Stimulated activated CD4-positive, alpha-beta T cell treated with anti-CD3 and anti-CD28 coated beads, Interleukin-1b, Interleukin-23, amount 100 ng/mL, for 24 hours (primary cell): ENCODE results near the gene ARID5B.
"Not testable (repeated sequence)": the region's sequence is repeated elsewhere in the genome, so short reads cannot be mapped to it uniquely, and the experiment has no call there.

Experiments
- DNase-seq, 4 experiments: peaks; one replicate each; pipeline ENCODE4 v3.0.0-alpha.2; 2020; ENCODE audit warnings: low read depth in 4 of 4, low spot score in 1 of 4

Gene ARID5B

DNA sequence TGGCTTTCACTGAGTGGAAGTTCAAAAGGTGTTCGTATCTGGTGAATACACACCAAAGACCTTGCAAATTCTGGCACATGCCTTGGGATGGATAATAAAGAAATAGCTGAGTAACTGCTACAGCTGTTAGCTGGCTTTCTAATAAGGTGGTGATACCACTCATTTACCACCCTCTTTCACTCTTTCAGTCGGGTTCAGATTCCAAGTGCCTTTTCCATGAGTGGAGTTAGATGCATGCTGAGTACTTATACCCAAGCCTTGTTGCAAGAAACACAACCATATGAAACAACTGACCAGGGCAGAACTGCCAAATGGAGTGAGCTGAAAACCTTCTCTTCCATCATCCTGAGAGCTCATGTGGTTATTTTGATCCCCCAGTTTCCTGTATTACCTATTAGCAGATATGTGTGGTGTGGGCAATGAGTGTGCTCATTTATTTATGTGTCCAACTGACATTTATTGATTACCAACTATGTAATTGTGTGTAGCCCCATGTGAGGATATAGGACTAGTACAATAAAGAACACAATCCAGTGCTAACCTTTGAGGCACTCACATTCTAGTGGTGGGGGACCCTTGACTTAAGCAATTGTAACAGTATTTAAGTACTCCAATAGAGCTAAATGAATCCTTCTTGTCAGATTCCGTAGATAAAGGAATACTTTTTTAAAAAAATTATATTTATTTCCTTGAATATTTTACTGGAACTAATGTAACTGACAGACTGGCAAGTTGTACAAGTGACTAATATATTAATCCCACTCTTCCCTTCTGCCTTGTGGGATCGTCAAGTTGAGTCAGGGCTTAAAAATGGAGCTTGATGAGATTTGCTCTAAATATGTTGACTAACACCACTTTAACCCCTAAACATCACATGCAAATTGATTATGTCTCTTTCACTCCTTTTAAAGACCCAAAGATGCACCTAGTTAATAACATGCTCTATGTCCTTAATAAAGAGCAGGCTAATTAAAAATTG, 124.7 kb downstream of the ARID5B start:
- DNase-seq: no peak

- no peak for DNase-seq
Observed at GRCh38 chr10:62027841-62028501, 126.5 kb downstream of the ARID5B start.

DNA sequence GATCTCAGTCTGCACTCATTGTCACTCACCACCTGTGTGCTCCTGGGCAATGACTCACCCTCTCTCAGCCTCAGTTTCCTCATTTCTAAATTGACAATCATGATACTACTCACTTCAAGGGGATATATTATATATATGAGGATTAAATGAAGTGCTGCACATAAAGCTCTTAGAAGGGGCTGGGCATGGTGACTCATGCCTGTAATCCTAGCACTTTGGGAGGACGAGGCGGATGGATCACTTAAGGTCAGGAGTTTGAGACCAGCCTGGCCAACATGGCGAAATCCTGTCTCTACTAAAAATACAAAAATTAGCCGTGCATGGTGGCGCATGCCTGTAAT, 127.0 kb downstream of the ARID5B start:
- not testable (repeated sequence) for DNase-seq

- no peak for DNase-seq
Observed at GRCh38 chr10:62029401-62029800, 127.9 kb downstream of the ARID5B start.

DNA sequence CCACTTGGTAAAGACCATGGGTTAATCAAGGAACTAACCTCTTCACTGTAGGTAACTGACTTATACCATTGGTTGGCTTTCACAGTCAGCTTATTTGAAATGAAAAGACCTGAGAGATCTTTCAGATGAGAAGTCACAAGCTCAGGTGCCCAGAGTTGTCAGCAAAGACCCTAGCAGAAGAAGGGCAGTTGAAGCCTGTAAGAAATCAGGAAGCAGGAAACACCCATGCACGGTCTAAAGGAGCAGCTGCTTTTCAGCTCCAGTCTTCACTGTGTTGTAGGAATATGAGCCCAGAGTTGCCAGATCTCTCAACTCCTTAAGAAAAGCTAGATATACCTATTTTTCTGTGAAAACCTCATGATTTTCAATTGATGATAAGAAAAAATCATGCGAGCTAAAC, 130.0 kb downstream of the ARID5B start:
- DNase-seq: no peak

GRCh38 chr10:62033125-62033524, 131.6 kb downstream of the ARID5B start:
- DNase-seq: no peak

GRCh38 chr10:62034096-62034640, 132.7 kb downstream of the ARID5B start:
- no peak for DNase-seq

DNA sequence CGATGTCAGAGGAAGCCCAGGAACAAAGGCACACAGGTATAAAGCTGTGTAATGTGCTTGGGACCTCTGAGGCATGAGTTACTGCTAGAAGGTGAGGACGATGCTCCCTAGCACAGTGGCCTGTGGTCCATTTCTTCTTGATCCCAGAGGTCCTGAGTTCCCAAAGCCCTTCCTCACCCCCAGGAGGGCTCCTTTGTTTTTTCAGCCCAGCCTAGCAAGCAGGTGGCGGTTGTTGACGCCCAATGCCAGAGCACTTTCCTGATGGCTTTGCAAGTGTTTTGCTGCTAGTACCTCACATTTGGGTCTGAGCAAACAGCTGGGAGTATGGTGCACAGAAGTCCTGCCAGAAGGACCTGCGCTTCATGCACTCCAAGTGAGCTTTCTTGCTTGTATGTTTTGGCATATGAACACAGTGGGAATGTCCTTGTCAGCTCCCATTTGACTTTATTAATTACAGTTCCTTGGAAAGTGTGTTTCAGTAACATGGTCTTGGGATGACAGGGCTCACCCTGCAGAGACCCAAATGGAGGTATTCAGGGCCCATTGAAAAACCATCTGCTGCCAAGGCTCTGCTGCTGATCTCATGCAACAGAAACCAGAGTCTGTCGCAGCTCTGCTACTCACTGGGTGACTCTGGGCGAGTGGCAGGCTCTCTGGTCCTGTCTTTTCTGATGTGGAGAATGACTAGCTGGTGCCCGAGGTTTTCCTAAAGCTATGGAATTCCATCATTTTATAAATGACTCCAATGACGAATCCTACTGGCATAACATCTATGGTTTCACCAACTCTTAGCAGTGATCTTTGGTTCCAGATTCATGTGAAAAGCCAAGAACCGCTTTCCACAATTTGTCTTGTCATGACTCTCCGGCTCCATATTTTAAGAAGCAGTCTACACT, 134.9 kb downstream of the ARID5B start:
- no peak for DNase-seq

DNA sequence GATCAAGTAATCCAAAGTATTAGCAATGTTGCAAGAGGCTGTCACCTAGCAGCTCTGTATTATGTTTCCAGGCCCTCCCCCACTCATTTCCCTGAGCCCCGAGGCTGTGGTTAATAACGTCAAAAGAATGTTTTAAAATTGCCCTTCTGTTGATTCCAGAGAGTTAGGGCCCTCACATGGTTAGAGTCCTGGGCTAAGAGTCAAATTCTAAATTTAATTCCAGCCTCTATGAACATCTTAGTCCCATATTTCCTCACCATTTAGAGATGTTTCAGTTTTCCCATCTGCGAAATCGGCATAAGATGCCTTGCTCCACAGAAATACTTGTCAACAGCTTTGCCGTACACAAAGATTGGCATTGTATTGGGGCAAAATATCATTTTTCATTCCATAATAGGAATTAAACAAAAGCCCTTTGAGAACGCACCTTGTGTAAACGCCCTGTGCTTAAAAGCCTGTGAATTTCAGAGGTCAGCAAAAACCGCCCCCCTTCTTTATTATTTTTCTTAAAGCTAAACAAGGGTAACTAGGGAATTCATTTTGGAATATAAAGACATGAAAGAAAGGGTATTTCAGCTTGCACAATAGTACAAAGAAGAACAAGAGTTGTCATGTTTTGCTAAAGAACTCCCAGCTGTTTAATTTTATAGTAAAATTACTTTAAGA, 135.8 kb downstream of the ARID5B start:
- DNase-seq: no peak

GRCh38 chr10:62037890-62038608, 136.6 kb downstream of the ARID5B start:
- DNase-seq: no peak

- DNase-seq: peak in 2 of 4 experiments; percentile 48
Observed at GRCh38 chr10:62038609-62039190, 137.2 kb downstream of the ARID5B start.

GRCh38 chr10:62039954-62040353, 138.5 kb downstream of the ARID5B start:
- DNase-seq: no peak

GRCh38 chr10:62040881-62041280, 139.4 kb downstream of the ARID5B start:
- DNase-seq: no peak

DNA sequence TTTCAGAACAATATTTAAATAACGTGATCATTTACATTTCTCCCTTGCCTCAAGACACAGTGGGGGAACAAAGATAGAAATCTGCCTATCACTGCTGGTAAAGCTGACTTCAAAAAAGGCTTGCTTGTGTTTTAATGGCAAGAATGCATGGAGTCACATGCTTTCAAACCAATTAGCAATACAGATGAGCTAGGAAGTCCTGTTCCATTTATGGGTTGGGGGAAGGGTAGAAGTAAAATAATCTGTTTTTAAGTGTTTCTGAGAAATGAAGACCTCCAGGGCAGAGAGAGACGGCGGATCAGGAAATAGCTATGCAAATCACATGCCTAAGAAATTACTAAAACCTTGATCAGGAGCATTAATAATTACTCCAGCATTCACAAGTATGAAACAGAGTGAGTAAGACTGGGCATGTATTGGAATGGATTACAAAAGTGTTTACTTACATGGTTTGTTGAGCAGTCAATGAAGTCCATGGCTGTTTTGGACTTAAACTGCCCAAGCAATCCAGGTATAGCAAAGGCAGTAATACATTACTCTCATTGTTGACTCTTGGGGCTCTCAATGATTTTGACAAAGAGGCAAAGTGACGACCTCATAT, 142.0 kb downstream of the ARID5B start:
- no peak for DNase-seq

GRCh38 chr10:62044566-62044965, 143.1 kb downstream of the ARID5B start:
- no peak for DNase-seq

DNA sequence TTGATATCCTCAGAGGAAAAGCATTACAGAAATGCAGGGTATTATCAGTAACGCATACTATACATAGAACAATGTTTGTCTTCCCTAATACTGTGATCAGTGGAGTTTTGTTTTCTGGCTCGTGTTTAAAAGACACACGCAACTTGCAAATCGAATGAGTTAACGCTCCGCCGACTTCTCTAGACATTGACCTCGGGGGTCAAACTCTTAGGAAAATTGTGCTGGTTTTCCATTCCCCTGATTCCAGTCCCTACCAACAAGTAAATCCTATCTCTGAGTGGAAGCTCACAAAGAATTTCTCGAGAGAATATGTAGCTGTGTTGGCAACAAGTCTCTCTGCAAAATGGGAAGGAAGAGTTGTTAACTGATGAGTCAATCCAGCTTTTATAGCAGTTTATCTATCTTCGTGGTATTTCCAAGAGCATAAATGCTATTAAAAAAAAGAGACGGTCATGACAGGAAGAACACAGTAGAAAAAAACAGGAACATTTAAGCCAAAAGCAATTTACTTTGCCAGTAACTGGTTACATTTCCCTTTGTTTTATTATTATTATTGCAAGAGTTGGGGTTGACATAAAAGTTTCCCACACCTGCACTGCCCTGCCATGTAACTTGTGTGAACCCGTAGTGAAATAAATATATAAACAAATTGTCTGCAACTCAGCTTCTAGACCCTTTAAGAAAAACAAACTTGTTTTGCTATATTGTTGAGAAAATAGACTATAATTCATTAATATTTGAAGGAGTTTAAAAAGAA, 144.4 kb downstream of the ARID5B start:
- no peak for DNase-seq

DNA sequence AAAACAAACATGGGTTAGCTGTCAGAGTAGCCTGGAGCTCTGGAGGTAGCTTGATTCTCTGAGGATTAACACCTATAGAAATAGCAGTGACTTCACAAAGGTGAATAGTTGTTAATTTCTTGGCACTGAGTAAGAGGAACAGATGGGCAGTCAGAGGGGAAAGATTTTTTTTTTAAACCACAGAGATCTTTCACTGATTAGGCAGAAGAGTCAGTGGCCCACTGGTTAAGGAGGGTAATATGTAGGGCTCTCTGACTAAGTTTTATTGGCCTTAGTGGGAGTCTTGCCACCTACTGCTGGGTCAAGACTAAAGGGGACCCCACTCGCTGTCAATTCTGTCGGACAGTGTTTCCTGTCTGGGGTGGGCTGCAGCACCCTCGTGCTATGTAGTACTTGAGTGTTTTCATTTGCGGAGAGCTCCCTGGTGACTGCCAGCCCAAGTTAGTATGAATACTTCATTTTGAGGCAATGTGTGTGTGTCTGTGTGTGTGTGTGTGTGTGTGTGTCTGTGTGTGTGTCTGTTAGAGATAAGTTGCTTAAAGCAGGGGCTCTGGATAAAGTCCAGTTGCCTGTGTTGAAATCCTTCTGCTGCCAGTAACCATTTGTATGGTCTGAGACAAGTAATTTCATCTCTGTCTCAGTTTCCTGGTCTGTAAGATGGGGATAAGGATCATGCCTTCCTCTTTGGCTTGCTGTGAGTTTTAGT, 145.2 kb downstream of the ARID5B start:
- DNase-seq: no peak
